HEK293T (cell line): ENCODE data around the gene OST4.
A peak's percentile ranks its signal among the peaks of the same experiment; 100 is the strongest.

ENCODE experiments used
- CTCF ChIA-PET: fragments of 350-600 bp; formaldehyde crosslinking; extraction: SDS; loops from one replicate; lab custom pipeline; 2021; ENCODE audit warnings: antibody characterized with exemption, inconsistent platforms; lab: Yijun Ruan, JAX
- POLR2A ChIA-PET: fragments of 350-600 bp; formaldehyde crosslinking; extraction: SDS; loops from one replicate; lab custom pipeline; 2020; ENCODE audit warnings: antibody characterized with exemption, inconsistent platforms; lab: Yijun Ruan, JAX
- DNase-seq: peaks from one replicate; pipeline ENCODE4 v3.0.0; 2012; ENCODE audit warnings: mixed read lengths; ENCODE audit errors: extremely low spot score
- ARNT ChIP-seq: fragments of 450-650 bp; IDR thresholded peaks from 2 replicates; pipeline ENCODE4 v1.6.1; 2017; ENCODE audit warnings: mild to moderate bottlenecking
- BHLHE40 ChIP-seq: fragments of 450-650 bp; IDR thresholded peaks from 2 replicates; pipeline ENCODE4 v1.6.1; 2016; ENCODE audit warnings: mild to moderate bottlenecking, moderate library complexity, borderline replicate concordance
- CTBP1 ChIP-seq: fragments of 450-650 bp; IDR thresholded peaks from 2 replicates; pipeline ENCODE4 v1.6.1; 2016; ENCODE audit warnings: borderline replicate concordance
- ELF4 ChIP-seq: fragments of 450-650 bp; IDR thresholded peaks from 2 replicates; pipeline ENCODE4 v1.6.1; 2017; ENCODE audit warnings: antibody characterized with exemption
- FOXA1 ChIP-seq: fragments of 450-650 bp; IDR thresholded peaks from 2 replicates; pipeline ENCODE4 v1.6.1; 2016; ENCODE audit warnings: mild to moderate bottlenecking
- FOXK2 ChIP-seq: fragments of 450-650 bp; IDR thresholded peaks from 2 replicates; pipeline ENCODE4 v1.6.1; 2016; ENCODE audit warnings: mild to moderate bottlenecking
- FOXM1 ChIP-seq: fragments of 450-650 bp; IDR thresholded peaks from 2 replicates; pipeline ENCODE4 v1.6.1; 2017; ENCODE audit warnings: mild to moderate bottlenecking, borderline replicate concordance
- HDGF ChIP-seq: fragments of 450-650 bp; IDR thresholded peaks from 2 replicates; pipeline ENCODE4 v1.6.1; 2017; ENCODE audit warnings: antibody characterized with exemption, borderline replicate concordance
- L3MBTL2 ChIP-seq: fragments of 450-650 bp; conservative IDR thresholded peaks from 2 replicates; pipeline ENCODE4 v1.6.1; 2016; ENCODE audit warnings: mild to moderate bottlenecking
- LEF1 ChIP-seq: fragments of 450-650 bp; IDR thresholded peaks from 2 replicates; pipeline ENCODE4 v1.6.1; 2017; ENCODE audit warnings: mild to moderate bottlenecking, borderline replicate concordance
- NFRKB ChIP-seq: fragments of 450-650 bp; IDR thresholded peaks from 2 replicates; pipeline ENCODE4 v1.6.1; 2016; ENCODE audit warnings: mild to moderate bottlenecking, moderate library complexity
- PKNOX1 ChIP-seq: fragments of 450-650 bp; IDR thresholded peaks from 2 replicates; pipeline ENCODE4 v1.6.1; 2016
- SP1 ChIP-seq: fragments of 450-650 bp; IDR thresholded peaks from 2 replicates; pipeline ENCODE4 v1.6.1; 2017
- SUZ12 ChIP-seq: fragments of 450-650 bp; IDR thresholded peaks from 2 replicates; pipeline ENCODE4 v1.6.1; 2016; ENCODE audit warnings: mild to moderate bottlenecking
- TARDBP ChIP-seq: fragments of 450-650 bp; IDR thresholded peaks from 2 replicates; pipeline ENCODE4 v1.6.1; 2016
- ZNF384 ChIP-seq: fragments of 450-650 bp; IDR thresholded peaks from 2 replicates; pipeline ENCODE4 v1.6.1; 2016

The OST4 gene

GRCh38 chr2:27088634-27089033 lies 17.2 kb upstream of the OST4 start:
- no peak for DNase-seq
- CTCF ChIA-PET = interaction anchor here (0.6 to 0.9 kb wide), 5 partner anchors 16 to 215 kb away, joined by 3 to 4 read pairs (median 3); partner anchors contain the start of gene ABHD1
- POLR2A ChIA-PET = interaction anchor here (0.9 to 5.2 kb wide), 2 partner anchors 38 to 175 kb away, joined by 3 to 37 read pairs; partner anchors contain the start of gene AGBL5
- TF ChIP-seq SUZ12 (no peak), PKNOX1 (no peak), FOXM1 (no peak), SP1 (no peak), FOXA1 (no peak), TARDBP (no peak)

- no peak for DNase-seq
- POLR2A ChIA-PET = interaction anchor here (0.9 to 5.2 kb wide), 6 partner anchors 9 to 215 kb away, joined by 3 to 37 read pairs (median 8); partner anchors contain the start of genes ABHD1, AGBL5 and OST4
- CTCF ChIA-PET = interaction anchor here (0.6 to 1.8 kb wide), 7 partner anchors 12 to 216 kb away, joined by 3 to 6 read pairs (median 3); partner anchors contain the start of gene ABHD1
Measured at GRCh38 chr2:27087823-27088410, 16.5 kb upstream of the OST4 start.

GRCh38 chr2:27086724-27087593 lies 15.5 kb upstream of the OST4 start, which contains the start of gene KHK:
Gene KHK, plus strand, starts transcription at chr2:27086772. Its CDS starts 488 bp downstream, at chr2:27087260.
- ChIA-PET CTCF (interaction anchor here (0.6 to 1.8 kb wide), 9 partner anchors 13 to 216 kb away, joined by 3 to 6 read pairs (median 3); partner anchors contain the start of gene ABHD1), POLR2A (interaction anchor here (0.6 to 5.2 kb wide), 12 partner anchors 10 to 216 kb away, joined by 3 to 37 read pairs (median 3); partner anchors contain the start of genes ABHD1, AGBL5, ATRAID and OST4)
- TF ChIP-seq FOXM1 (no peak), ARNT (no peak), SUZ12 (no peak), BHLHE40 (no peak), SP1 (no peak), CTBP1 (no peak), FOXA1 (no peak), TARDBP (no peak), FOXK2 (no peak), LEF1 (no peak), NFRKB (no peak), PKNOX1 (no peak), L3MBTL2 (no peak), ZNF384 (no peak), HDGF (no peak), ELF4 (no peak)
- DNase-seq = peak; percentile 51

More at GRCh38 chr2:27087823-27088410, 16.5 kb upstream of the OST4 start:
- TF ChIP-seq HDGF (no peak), SUZ12 (no peak), SP1 (no peak), FOXM1 (no peak), NFRKB (no peak), ARNT (no peak), ZNF384 (no peak), L3MBTL2 (no peak), PKNOX1 (no peak), FOXK2 (no peak), LEF1 (no peak), FOXA1 (no peak), TARDBP (no peak), BHLHE40 (no peak)

- peak; percentile 98 for DNase-seq
- POLR2A ChIA-PET = interaction anchor here (0.6 to 7.4 kb wide), 10 partner anchors 9 to 217 kb away, joined by 3 to 76 read pairs (median 6); partner anchors contain the start of genes ABHD1, AGBL5, ATRAID and OST4
- CTCF ChIA-PET = interaction anchor here (0.9 to 1.8 kb wide), 5 partner anchors 13 to 105 kb away, joined by 3 to 6 read pairs (median 3); partner anchors contain the start of gene AGBL5
- TF ChIP-seq SP1 (no peak), NFRKB (no peak), L3MBTL2 (peak; percentile 63), ARNT (peak; percentile 47; the same call in 1 of the 2 replicates), LEF1 (no peak), FOXK2 (no peak), SUZ12 (no peak)
Measured at GRCh38 chr2:27086090-27086723, 14.8 kb upstream of the OST4 start.

- TF ChIP-seq L3MBTL2 (peak; percentile 10), CTBP1 (no peak)
- CTCF ChIA-PET = interaction anchor here (0.6 to 1.4 kb wide), 5 partner anchors 11 to 131 kb away, joined by 3 to 6 read pairs (median 5); partner anchors contain the start of gene AGBL5
- DNase-seq = peak; percentile 35
- POLR2A ChIA-PET = interaction anchor here (0.6 to 7.4 kb wide), 7 partner anchors 11 to 126 kb away, joined by 3 to 76 read pairs (median 5); partner anchors contain the start of genes ABHD1, AGBL5, ATRAID and OST4
Measured at GRCh38 chr2:27085673-27086089, 14.2 kb upstream of the OST4 start.
